RWPE1 (cell line): ENCODE measurements around the gene PNCK.

Experiments
- CTCF ChIA-PET: fragments of 350-600 bp; sonication (Branson Sonifier 250); formaldehyde crosslinking; extraction: SDS; loops from one replicate; lab custom pipeline; 2021; lab: Yijun Ruan, JAX
- POLR2A ChIA-PET: fragments of 400-600 bp; formaldehyde crosslinking; extraction: SDS; loops from one replicate; lab custom pipeline; 2020; ENCODE audit warnings: antibody characterized with exemption; ENCODE audit not compliant: low non-redundant PET; lab: Yijun Ruan, JAX
- DNase-seq: peaks from one replicate; pipeline ENCODE4 v3.0.0; 2012; ENCODE audit warnings: low spot score
- H3K27ac ChIP-seq: fragments of 450-650 bp; 2 replicates; pipeline ENCODE4 v1.5.1; 2017
- CTCF ChIP-seq: fragments of 450-650 bp; conservative IDR thresholded peaks from 2 replicates; pipeline ENCODE4 v1.5.1; 2017; ENCODE audit warnings: low read depth, mild to moderate bottlenecking

PNCK gene

GRCh38 chrX:153640045-153640686 lies 33.4 kb downstream of the PNCK start:
- H3K27ac ChIP-seq = no peak overlapping the region
- TF ChIP-seq CTCF = no peak
- no peak for DNase-seq
- ChIA-PET CTCF (interaction anchor here (0.6 kb wide), 1 partner anchor 211 kb away, joined by 3 read pairs; no protein-coding TSS in a partner anchor), POLR2A (no interaction called here)

- TF ChIP-seq CTCF = no peak
- DNase-seq = no peak
- H3K27ac ChIP-seq = no peak overlapping the region
- ChIA-PET POLR2A (no interaction called here), CTCF (no interaction called here)
Observed at GRCh38 chrX:153639177-153640044, 34.2 kb downstream of the PNCK start.

GRCh38 chrX:153638436-153639176 lies 35.0 kb downstream of the PNCK start:
- H3K27ac ChIP-seq = no peak overlapping the region
- TF ChIP-seq CTCF = no peak
- POLR2A ChIA-PET = no interaction called here
- CTCF ChIA-PET = no interaction called here
- DNase-seq = no peak

GRCh38 chrX:153638041-153638371 lies 35.6 kb downstream of the PNCK start:
- POLR2A ChIA-PET = no interaction called here
- H3K27ac ChIP-seq = no peak overlapping the region
- TF ChIP-seq CTCF = no peak
- DNase-seq = no peak
- CTCF ChIA-PET = no interaction called here

- TF ChIP-seq CTCF = no peak
- DNase-seq = no peak
- ChIA-PET POLR2A (no interaction called here), CTCF (interaction anchor here (0.6 to 0.7 kb wide), 2 partner anchors 9 to 83 kb away, joined by 3 to 4 read pairs; no protein-coding TSS in a partner anchor)
- no peak overlapping the region for H3K27ac ChIP-seq
Observed at GRCh38 chrX:153637121-153638040, 36.2 kb downstream of the PNCK start.
